EH (cell line): ENCODE results near the gene COG1.

Source experiments
- DNase-seq: peaks from one replicate; pipeline ENCODE4 v3.0.0-alpha.2; 2015; ENCODE audit warnings: low read depth

Gene COG1

DNA sequence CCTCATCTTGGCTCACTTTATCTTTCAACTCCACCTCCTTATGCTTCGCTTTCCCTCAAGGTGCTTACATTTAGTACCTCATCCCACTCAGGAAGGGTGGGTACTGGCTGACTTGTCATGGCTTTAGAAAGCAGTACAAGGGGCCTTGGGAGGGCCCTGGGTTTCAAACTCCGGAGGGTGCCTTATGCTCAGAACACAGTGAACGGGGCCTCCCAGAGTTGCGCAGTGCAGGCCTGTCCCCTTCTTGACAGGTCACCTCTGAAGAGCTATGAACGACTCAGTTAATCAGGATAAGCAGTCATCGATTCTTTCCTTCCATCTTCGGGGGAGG, 6.0 kb downstream of the COG1 start:
- no peak for DNase-seq

DNA sequence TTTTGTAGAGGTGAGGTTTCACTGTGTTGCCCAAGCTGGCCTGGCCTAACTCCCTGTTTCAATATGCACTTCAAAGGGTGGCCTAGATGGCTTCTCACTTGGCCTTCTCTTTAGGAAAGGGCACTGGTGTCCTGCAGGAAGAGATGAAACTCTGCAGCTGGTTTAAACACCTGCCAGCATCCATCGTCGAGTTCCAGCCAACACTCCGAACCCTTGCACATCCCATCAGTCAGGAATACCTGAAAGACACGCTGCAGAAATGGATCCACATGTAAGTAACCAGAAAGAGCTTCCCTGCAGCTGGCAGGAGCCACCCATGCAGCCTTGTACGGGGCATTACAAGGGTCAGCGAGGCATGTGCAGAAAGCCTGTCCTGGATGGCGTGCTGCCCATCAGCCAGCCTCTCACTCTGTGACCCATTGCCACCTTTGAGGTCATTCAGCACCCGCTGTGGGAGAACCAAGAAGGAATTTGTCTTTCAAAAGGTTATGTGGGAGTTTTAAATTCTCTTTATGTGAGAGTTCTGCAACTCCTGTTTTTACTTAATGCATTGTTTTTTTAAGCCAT, 7.0 kb downstream of the COG1 start:
- no peak for DNase-seq

DNA sequence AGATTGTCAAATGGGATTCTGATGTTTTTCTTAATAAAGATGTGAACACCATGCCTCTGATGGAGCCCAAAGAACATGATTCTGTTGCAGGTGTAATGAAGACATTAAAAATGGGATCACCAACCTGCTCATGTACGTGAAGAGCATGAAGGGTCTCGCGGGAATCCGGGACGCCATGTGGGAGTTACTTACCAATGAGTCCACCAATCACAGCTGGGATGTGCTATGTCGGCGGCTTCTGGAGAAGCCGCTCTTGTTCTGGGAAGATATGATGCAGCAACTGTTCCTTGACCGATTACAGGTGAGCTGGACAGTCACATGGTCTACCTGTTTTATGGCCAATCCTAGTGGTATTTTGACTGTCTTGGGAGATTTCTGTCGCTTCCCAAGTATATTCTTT, 7.6 kb downstream of the COG1 start:
- no peak for DNase-seq

DNA sequence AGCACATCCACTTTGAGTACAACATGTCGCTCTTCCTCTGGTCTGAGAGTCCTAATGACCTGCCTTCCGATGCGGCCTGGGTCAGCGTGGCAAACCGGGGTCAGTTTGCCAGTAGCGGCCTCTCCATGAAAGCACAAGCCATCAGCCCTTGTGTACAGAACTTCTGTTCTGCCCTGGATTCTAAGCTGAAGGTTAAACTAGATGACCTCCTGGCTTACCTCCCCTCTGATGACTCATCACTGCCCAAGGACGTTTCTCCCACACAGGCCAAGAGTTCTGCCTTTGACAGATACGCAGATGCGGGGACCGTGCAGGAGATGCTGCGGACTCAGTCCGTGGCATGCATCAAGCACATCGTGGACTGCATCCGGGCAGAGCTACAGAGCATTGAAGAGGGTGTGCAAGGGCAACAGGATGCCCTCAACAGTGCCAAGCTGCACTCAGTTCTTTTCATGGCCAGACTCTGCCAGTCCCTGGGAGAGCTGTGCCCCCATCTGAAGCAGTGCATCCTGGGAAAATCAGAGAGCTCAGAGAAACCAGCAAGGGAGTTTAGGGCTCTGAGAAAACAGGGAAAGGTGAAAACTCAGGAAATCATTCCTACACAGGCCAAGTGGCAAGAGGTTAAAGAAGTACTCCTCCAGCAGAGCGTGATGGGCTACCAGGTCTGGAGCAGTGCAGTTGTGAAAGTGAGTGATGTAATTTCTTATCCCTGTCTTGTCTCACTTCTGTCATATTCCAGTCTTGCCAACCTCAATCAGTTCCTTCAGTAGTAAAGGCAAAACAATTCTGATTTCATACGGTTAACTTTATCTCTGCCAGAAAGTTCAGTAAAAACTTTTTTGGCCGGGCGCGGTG, 8.6 kb downstream of the COG1 start:
- peak; percentile 9 for DNase-seq

DNA sequence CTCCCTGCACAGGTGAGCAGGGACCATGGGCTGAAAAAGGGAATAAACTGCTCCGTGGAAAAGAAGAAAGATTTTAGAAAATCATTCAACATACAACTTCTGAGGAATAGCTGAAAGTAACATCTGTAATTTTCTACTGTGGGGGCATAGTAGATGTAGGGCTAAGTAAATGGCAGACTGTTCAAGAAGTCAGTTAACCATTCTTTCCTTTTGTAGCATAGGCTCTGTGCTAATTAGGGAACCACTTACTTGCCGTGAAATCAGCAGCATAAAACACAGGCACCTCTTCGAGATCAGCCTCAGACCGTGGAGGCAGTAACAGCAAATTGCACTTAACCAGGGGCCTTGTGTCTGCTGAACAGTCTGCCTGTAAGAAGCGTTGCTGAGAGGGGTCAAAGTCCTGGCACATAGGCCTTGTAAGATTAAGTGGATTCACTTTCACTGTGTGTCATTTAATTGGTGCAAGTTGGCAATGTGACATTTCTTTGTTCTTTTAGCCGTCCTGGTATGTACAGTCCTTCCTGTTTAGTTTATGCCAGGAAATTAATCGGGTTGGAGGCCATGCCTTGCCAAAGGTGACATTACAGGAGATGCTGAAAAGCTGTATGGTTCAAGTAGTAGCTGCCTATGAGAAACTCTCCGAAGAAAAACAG, 10.4 kb downstream of the COG1 start:
- DNase-seq = peak; percentile 36

DNA sequence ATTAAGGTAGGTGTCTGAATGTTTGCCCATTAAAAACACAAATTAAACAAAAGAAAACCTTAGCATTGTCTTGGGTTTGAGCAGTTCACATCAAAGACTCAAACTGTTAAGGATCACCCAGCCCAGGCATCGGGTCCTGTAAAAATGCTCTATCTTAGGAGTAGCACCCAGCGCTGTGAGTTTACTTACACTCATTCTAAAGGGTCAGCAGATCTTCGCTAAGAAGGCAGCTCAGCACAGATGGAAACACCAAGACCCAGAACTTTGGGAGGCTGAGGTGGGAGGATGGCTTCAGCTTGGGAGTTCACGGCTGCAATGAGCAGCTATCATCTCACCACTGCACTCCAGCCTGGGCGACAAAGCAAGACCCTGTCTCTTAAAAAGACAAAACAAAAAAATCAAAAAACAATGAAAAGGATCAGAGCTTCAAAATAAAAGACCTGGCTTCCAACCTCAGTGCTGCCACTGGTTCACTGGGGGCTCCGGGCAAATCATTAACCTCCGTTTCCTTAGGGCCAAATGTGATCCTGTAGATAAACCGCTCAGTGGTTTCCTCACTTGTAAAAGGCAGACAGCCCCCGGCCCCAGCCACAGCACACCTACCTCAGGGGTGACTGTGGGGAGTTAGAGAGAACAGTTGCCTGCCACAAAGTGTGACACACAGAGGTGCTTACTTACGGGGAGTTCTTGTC, 11.1 kb downstream of the COG1 start:
- DNase-seq = no peak

DNA sequence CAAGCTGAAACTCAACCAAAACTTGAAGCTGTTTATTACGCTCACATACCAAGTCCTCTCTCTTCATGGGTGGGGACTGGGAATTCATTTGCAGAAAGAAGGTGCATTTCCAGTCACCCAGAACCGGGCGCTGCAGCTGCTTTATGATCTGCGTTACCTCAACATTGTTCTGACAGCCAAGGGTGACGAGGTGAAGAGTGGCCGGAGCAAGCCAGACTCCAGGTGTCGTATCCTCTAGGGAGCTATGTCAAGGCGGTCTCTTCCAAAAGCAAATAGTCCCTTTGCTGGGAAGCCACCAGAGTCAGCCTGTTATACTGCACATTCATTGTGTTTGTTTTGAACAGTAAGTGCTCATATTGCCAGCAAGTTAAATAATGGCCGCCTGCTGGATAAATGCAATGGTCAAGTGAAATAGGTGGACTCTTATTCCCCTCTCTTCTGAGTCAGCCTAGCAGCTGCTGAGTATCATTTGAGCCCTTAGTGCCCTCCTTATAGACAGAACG, 12.7 kb downstream of the COG1 start:
- DNase-seq = no peak

DNA sequence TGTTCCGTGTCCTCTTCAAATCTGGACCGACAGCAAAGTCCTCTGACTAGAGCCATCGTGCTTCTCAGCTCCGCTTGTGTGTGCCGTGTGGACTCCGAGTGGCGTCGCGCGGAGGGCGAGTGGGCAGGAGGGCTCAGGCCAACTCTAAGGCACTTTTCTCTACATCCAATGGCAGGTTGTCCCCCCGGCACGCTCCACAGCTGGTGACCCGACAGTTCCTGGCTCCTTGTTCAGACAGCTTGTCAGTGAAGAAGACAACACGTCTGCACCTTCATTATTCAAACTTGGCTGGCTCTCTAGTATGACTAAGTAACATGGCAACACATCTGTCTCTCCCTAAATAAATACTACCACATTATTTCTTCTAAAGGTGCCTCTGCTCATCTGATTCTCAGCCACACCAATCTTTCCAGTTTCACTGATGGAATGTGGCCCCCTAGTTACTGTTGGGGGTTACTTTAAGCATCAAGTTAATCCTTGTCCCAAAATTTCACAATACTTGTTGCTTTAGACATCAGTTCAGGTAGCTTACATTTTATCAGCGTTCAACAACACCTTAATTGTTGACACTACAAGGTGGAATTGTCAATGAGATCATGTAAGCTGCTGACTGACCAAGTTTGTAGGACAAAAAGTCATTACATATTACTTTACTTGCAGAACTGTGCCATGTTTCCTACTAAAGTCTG, 15.4 kb downstream of the COG1 start:
- DNase-seq = no peak

DNA sequence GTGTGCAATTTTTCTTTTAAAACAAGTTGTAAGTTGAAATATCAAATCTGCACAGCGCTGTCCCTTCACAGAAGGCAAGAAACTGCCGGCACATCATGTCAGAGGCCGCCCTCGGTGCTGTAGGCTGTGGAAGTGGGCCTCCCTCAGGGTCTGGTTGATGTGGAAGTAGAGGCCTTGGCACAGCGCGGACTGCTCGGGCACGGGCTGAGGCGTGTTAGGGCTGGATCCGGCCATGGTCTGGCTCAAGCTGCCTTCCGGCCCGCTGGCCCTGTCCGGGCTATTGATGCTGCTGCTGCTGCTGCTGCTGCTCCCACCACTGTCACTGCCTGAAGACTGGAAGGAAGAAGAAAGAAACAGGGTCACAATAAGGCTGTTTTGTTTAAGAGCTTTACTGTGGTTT, 16.6 kb downstream of the COG1 start:
- DNase-seq = no peak

DNA sequence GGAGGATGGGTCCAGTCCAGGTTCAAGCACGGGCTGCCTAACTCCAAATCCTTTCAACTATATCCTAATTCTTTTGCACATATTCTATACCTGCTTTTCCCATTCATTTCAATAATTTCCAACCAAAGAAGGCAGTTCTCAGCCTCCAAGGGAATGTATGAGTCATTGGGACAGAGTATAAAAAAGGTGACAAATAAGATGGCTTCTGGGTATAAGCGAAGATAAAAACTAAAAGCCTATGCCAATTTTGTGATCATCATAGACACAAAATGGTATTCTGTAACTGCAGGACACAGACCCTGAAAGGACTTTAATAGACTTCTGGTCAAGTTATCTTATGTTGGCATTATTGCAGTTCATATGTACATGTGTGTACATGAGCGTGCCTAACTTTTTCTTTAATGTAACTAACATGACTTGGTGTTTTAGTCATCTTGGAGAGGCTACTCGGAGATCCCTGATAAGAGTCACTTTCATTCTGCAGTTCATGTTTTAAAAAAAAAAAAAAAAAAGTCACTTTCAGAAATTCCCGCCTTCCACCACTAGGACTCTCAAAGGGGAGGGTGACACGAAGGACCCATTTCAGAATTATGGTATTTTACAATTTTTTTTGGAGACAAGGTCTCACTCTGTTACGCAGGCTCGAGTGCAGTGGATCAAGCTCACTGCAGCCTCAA, 17.3 kb downstream of the COG1 start:
- DNase-seq = peak; percentile 31

DNA sequence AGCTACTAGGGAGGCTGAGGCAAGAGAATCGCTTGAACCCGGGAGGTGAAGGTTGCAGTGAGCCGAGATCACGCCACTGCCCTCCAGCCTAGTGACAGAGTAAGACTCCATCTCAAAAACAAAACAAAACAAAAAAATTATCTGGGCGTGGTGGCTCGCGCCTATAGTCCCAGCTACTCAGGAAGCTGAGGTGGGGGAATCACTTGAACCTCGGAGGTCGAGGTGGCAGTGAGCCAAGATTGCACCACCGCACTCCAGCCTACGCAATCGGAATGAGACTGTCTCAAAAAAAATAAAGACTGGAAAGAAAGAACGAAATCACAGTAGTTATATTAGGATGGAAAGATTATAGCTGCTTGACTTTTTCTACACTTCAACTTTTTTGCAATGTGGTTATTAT, 18.9 kb downstream of the COG1 start:
- no peak for DNase-seq

DNA sequence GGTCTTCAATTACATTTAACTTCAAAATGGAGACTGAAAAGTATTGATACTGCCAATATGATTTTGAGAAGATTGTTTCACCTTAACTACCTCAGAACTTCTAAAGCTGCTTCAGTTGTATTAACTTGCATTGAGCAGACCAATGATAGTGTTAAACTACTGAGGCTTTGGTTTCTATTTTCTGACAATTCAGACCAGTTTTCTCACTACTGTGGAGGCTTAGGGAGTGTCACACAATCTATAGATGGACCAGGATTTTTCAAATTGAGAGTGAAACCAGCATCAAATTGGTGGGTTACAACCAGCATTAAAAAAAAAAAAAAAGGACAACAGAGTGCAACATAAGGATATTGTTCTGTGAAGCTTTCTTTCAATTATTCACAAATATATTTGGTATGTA, 21.2 kb downstream of the COG1 start:
- DNase-seq = no peak

DNA sequence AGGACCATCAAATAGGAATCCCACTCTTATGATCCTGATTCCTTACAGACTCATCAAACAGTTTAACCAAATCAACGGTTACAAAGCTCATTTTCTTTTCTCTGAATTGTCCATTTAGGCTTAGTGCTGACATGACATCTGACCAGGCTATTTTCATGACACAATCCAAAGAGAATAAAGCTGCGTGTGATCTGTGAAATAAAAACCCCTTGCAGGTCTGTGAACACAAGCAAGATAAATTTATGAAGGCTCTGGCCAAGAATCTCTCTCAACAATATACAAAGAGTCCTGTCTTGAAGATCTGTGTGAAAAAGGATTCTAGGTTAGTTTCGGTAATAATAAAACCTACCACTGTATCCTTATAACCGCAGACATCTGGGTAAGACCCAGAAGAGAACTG, 22.0 kb downstream of the COG1 start:
- no peak for DNase-seq

DNA sequence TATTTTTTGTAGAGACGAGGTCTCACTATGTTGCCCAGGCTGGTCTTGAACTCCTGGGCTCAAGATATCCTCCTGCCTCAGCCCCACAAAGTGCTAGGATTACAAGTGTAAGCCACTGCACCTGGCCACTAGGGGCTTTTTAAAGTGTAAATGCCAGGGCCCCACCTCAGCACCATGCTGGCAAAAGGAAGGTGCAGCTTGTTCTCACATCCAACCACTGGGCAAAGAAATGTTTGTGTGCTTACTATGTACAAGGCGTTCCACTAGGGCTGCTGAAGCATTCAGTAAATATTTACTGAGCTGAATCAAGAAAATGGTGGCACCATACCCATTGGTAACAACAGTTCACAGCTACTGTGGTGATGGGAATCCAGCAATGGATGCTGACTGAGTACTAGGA, 22.6 kb downstream of the COG1 start:
- DNase-seq = no peak

DNA sequence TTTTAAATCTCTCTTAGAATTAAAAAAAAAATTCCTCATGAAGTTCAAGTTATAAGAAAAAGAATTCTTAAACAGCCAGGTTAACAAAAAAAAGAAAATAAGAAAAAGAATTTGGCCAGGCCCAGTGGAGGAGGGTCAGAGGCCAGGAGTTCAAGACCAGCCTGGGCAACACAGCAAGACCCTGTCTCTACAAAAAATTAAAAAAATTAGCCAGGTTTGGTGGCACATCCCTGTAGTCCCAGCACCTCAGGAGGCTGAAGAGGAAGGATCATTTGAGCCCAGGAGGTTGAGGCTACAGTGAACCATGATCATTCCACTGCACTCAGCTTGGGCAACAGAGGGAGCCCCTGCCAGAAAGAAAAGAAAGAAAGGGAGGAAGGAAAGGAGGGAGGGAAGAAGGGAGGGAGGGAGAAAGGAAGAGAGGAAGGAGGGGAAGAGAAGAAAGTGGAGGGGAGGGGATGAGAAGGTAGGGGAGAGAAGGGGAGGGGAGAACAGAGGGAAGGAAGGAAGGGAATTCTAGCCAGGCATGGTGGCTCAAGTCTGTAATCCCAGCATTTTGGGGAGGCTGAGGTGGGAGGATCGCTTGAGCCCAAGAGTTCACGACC, 30.9 kb downstream of the COG1 start:
- DNase-seq = no peak

DNA sequence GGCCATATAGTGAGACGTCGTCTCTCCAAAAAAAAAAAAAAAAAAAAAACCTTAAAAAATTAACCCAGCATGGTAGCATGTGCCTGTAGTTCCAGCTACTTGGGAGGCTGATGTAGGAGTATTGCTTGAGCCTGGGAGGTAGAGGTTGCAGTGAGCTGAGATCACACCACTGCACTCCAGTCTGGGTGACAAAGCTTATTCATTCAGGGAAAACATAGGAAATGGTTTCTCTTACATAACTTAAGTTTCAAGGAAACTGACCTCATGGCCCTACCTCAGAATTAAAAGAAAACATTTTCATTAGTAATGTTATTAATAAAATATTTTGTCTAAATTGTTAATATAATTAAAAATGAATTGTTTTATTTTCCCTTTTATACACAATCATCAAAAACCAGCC, 31.4 kb downstream of the COG1 start:
- peak; percentile 19 for DNase-seq

DNA sequence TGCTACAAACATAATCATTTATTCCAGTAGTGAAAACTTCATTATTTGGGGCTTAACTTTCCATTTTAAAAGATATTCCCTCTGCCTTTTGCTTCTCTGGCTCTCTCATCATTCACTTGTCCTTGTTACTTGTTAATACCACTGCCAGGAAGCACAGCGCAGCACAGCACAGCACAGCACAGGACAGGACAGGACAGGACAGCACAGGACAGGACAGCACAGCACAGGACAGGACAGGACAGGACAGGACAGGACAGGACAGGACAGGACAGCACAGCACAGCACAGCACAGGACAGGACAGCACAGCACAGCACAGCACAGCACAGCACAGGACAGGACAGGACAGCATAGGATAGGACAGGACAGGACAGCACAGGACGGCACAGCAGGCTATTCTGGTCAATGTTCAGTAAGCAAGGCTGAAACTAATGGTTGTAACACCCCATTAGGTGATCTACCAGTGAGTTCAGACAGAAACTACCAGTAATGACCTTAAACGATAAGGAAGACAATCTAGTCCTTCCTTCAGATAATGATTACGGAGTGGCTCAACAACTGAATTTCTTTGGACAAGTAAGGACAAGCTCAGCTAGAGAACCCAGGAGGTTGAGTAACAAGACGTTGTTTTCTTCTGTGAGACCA, 31.9 kb downstream of the COG1 start:
- no peak for DNase-seq

DNA sequence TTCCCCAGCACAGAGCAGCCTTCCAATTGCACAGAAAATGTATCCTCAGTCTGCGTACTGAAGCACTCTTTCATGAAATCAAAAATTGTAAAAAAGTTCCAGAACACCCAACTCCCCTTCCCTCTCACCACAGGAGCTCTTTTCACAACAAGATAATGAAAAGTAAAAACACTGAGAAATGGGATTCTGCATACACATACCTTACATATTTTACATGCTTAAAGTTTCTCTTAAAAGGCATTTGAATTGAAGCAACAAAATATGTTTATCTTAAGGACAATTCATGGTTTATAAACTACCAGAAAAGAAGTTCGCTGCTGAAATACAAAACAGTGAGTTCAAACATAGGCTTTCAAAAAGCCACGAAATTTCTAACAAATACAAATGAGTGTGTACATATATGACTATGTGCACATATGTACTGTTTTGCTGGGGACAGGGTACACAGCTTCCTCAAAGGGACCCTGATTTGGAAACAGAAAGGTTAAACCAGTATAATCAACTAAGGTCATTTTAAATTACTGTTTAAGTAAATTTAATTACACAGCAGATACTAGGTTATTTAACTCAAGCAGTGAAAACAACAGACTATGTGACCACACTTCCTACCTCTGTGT, 33.8 kb downstream of the COG1 start:
- DNase-seq = peak; percentile 69

DNA sequence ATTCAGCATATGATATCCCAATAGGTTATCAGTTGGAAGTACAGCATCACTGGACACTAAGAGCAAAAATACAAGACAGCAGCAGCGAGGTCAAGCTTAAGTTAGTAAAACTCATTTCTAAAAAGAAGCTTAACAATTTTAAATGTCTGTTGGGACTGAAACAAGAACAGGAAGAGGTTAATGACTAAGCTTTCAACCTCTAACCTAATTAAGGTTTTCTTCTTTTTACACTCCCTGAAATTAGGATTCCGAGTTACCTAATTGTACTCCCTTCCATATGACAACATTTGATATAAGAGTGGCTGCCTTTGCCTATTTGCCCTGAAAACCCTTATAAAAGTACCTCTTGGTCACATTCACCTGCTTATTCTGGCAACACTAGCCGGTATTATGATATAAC, 34.5 kb downstream of the COG1 start:
- peak; percentile 17 for DNase-seq

DNA sequence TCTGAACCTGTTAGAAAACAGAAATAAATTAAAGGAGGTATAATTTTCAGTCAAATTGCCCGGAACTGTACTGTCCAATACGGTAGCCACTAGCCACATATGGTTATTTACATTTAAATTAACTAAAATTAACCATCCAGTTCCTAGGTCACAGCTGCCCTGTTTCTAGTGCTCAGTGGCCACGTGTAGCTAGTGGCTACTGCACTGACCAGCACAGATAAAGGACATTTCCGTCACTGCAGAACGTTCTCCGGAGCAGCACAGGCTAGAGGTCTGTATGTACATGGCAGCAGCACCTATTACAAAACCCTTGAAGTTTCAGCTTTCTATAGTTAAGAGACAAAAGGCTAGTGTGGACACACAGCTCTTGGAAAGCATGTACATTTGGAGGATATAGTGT, 35.1 kb downstream of the COG1 start:
- DNase-seq = no peak
